NCI-H146 (cell line): Measurements from ENCODE around the gene KCNQ1OT1.

Experiments used
- DNase-seq: peaks from one replicate; lab custom pipeline; 2025; lab: John Stamatoyannopoulos, UW

Gene KCNQ1OT1

GRCh38 chr11:2581151-2581930, 118.5 kb downstream of the KCNQ1OT1 start:
- no peak for DNase-seq

GRCh38 chr11:2580571-2581001, 119.2 kb downstream of the KCNQ1OT1 start:
- no peak for DNase-seq

- DNase-seq = no peak
Observed at GRCh38 chr11:2580061-2580421, 119.8 kb downstream of the KCNQ1OT1 start.

- DNase-seq = no peak
Observed at GRCh38 chr11:2579315-2580060, 120.3 kb downstream of the KCNQ1OT1 start.

- DNase-seq = no peak
Observed at GRCh38 chr11:2578929-2579270, 120.9 kb downstream of the KCNQ1OT1 start.

GRCh38 chr11:2577991-2578928, 121.5 kb downstream of the KCNQ1OT1 start:
- DNase-seq = no peak

- DNase-seq = no peak
Observed at GRCh38 chr11:2577031-2577990, 122.5 kb downstream of the KCNQ1OT1 start.

- no peak for DNase-seq
Observed at GRCh38 chr11:2576549-2576948, 123.2 kb downstream of the KCNQ1OT1 start.

- DNase-seq = no peak
Observed at GRCh38 chr11:2576111-2576510, 123.7 kb downstream of the KCNQ1OT1 start.

GRCh38 chr11:2575591-2576051, 124.2 kb downstream of the KCNQ1OT1 start:
- DNase-seq = no peak

- DNase-seq = peak; percentile 67
Observed at GRCh38 chr11:2574553-2575535, 125.0 kb downstream of the KCNQ1OT1 start.

GRCh38 chr11:2574043-2574552, 125.7 kb downstream of the KCNQ1OT1 start:
- DNase-seq = no peak

- DNase-seq = no peak
Observed at GRCh38 chr11:2573240-2574042, 126.4 kb downstream of the KCNQ1OT1 start.

- DNase-seq = no peak
Observed at GRCh38 chr11:2572491-2573239, 127.1 kb downstream of the KCNQ1OT1 start.

GRCh38 chr11:2571598-2572281, 128.1 kb downstream of the KCNQ1OT1 start:
- no peak for DNase-seq

- no peak for DNase-seq
Observed at GRCh38 chr11:2570841-2571597, 128.8 kb downstream of the KCNQ1OT1 start.
